Activated CD4-positive, alpha-beta T cell treated with anti-CD3 and anti-CD28 coated beads, Interleukin-2, amount 50 U/mL, for 1 hour (primary cell): Measurements from ENCODE around the gene DNER.
A peak's percentile ranks its signal among the peaks of the same experiment; 100 is the strongest.
"Not testable (repeated sequence)": the region's sequence is repeated elsewhere in the genome, so short reads cannot be mapped to it uniquely, and the experiment has no call there.

ENCODE experiments used
- DNase-seq: peaks from one replicate; pipeline ENCODE4 v3.0.0-alpha.2; 2020

Gene DNER

GRCh38 chr2:229714080-229714735, at the start of gene DNER:
TSS of gene DNER (minus strand) at chr2:229714555. CDS start at chr2:229714423, 132 bp downstream.
- DNase-seq, result peak; percentile 38

DNA sequence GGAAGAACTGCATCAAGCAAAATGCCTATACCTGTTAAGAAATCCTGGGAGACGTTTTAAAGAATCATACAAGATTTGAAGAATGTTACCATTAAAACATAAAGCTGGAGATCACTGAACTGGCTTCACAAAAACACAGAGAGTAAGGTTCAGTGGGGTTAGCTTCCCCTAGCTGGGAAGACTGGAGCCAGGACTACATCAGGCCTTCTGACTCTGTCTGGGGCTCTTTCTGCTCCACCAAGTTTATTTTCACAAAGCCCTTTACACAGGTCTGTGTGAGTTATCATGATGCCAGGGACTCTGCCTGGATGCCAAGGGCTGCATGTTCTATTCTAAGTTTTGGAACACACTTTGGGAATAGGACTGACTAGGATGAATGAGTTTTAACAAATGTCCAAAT, 47.3 kb upstream of the DNER start:
- no peak for DNase-seq

DNA sequence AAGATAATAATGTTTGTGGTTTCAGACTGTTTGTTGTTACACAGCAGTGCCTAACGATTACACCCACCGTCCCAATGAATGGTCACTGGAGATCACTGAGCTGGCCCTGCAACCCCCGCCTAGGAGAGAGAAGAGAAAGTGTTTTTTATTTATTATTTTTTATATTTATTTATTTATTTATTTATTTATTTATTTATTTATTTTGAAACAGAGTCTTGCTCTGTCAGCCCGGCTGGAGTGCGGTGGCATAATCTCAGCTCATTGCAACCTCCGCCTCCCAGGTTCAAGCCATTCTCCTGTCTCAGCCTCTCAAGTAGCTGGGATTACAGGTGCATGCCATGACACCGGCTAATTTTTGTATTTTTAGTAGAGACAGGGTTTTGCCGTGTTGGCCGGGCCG, 43.1 kb upstream of the DNER start:
- DNase-seq, result not testable (repeated sequence)

GRCh38 chr2:229752970-229753729, 38.8 kb upstream of the DNER start:
- no peak for DNase-seq

DNA sequence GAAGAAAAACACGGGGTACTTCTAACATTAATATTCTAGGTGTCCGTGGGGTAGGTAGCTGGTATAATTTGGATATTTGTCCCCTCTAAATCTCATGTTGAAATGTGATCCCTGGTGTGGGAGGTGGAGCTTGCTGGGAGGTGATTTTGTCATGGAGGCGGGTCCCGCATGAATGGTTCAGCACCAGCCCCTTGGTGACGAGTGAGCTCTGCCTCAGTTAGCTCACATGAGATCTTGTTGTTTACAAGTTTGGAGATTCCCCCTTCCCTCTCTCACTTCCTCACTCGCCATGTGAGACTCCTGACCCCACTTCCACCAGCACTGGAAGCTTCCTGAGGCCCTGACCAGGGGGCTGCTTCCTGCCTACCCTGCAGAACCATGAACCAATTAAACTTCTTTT, 35.4 kb upstream of the DNER start:
- DNase-seq, result no peak

DNA sequence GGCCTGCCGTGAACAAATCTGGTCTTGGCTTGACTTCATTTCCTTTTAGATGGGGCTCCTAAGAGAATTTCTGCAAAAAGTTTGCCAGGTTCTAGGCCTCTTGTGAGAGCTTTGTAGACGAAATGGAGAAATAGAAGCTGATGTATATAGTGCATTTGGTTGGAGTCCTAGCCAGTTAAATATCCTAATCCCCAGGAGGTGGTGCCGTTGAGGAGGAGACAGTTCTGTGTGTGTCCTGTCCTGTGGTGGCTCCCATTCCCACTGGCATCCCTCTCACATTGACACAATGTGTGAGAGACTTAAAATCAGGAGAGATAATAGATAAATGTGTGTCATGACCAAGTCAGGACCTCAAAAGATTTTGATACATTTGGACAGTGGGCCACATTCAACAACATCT, 34.6 kb upstream of the DNER start:
- DNase-seq, result no peak

DNA sequence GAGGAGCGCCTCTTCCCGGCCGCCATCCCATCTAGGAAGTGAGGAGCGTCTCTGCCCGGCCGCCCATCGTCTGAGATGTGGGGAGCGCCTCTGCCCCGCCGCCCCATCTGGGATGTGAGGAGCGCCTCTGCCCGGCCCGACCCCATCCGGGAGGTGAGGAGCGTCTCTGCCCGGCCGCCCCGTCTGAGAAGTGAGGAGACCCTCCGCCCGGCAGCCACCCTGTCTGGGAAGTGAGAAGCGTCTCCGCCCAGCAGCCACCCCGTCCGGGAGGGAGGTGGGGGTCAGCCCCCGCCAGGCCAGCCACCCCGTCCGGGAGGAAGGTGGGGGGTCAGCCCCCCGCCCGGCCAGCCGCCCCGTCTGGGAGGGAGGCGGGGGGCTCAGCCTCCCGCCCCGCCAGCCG, 28.3 kb upstream of the DNER start:
- not testable (repeated sequence) for DNase-seq

- DNase-seq, result no peak
Measured at GRCh38 chr2:229740279-229740678, 25.9 kb upstream of the DNER start.

GRCh38 chr2:229738024-229738625, 23.8 kb upstream of the DNER start:
- DNase-seq, result no peak

DNA sequence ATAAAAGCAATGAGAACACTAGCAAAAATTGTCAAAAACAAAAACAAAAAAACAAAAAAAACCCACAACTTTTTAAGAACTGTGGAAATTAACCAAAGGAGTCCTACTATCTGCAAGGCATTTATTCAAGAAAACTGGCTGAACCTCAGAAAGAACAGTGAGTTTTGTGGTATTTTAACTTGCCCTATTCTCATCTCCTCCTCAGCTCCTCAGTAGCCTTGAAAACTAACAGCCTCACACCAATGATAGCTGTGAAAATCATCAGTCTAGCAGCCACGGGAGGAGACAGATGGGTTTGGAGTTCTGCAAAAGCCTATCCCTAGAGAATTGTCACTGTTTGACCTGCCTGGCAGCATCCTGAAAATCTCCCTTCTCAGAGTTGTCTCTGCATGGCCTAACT, 20.1 kb upstream of the DNER start:
- no peak for DNase-seq

GRCh38 chr2:229733611-229734245, 19.4 kb upstream of the DNER start:
- DNase-seq, result no peak

GRCh38 chr2:229732897-229733296, 18.5 kb upstream of the DNER start:
- DNase-seq, result no peak

DNA sequence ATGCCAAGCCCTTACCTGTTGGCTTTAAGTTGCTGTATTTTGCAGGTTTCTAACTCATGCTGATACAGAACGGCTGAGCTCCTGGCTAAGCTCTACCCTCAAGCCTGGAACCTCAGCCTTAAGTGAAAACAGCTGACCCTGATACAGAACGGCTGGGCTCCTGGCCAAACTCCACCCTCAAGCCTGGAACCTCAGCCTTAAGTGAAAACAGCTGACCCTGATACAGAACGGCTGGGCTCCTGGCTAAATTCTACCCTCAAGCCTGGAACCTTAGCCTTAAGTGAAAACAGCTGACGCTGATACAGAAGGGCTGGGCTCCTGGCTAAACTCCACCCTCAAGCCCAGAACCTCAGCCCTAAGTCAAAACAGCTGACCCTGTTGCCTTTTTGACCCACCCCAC, 17.6 kb upstream of the DNER start:
- no peak for DNase-seq

GRCh38 chr2:229731363-229731762, 17.0 kb upstream of the DNER start:
- DNase-seq, result no peak

DNA sequence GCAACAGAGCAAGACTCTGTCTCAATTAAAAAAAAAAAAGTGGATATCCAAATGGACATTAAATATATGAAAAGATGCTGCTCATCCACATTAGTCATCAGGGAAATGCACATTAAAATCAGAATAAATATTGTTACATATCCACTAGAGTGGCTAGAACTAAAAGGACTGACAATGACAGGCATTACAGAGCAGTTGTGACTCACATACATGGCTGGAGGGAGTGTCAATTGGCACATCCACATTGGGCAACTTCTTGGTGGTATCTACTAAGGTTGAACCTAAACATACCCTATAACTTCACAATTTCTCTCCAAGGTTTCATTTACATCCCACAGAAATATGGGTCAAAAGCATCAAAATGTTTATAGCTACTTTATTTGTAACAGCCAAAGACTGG, 14.0 kb upstream of the DNER start:
- no peak for DNase-seq

DNA sequence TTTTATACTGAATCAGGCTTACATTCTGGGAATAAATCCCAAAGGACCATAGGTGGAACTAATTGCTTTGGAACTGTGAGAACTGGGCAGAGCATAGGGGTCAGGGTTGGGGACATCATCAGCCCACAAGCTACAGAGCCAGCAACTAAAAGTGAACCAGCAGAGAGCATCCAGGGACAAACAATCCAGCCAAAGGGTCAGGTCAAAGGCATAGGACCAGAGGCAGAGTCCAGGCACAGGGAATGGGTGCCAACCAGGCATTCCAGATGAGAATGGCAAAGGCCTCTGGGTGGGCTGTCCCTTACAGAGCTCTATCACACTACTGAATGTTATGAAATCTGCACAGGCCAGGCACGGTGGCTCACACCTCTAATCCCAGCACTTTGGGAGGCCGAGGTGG, 12.3 kb upstream of the DNER start:
- no peak for DNase-seq

- DNase-seq, result no peak
Measured at GRCh38 chr2:229725716-229726574, 11.6 kb upstream of the DNER start.

DNA sequence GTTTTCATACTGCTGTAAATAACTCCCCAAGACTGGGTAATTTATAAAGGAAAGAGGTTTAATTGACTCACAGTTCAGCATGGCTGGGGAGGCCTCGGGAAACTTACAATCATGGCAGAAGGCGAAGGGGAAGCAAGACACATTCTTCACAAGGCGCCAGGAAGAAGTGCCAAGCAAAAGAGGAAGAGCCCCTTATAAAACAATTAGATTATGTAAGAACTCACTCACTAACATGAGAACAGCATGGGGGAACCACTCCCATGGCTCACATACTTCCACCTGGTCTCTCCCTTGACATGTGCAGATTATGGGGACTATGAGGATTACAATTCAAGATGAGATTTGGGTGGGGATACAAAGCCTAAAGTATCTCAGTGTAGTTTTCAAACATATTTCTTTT, 8.8 kb upstream of the DNER start:
- not testable (repeated sequence) for DNase-seq

DNA sequence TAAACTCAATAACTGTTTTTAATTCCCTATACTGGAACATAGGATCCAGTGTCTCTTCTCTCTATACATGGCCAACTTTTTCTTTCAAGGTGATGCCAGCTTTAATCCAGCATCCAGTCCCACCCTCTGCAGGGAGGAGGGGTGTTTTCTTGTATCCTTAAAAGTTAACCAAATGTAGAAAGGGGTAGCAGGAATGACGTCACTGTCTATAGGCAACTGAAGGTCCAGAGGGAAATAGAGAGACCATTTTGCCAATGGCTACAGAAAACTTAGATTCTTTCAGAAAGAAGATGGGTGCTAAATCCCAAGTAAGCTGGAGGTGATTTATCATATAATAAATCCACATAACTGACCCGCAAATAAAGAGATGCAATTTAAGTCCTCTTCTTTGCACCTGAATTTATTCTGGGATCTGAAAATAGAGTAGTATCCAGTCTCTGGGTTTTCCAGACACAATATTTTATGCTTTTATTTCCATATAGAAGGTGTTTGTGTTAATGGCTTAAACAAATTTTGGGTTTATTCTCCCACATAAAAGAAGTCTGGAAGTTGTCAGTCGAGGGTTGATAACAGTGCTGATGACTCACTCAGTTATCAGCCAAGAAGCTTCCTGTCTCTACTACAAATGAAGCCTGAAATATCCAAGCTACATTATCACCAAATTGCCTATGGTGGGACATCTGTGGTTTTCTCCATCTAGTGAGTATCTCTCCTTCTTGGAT, 5.7 kb upstream of the DNER start:
- DNase-seq, result no peak

DNA sequence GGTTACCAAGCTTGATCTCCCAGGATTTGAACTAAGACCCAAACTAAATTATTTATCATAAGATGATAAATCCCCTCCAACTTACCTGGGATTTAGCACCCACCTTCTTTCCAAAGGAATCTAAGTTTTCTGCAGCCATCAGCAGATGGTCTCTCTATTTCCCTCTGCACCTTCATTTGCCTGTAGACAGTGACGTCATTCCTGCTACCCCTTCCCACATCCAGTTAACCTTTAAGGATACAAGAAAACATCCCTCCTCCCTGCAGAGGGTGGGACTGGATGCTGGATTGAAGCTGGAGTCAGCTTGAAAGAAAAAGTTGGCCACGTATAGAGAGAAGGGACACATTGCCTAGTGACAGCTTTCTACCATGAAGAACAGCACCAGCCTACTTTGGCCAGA, 3.7 kb upstream of the DNER start:
- no peak for DNase-seq

- DNase-seq, result peak; percentile 22
Measured at GRCh38 chr2:229715895-229716507, 1.6 kb upstream of the DNER start.
